HG03066 (cell line): Measurements from ENCODE around the gene RAB6A.
"Not testable (repeated sequence)": the region's sequence is repeated elsewhere in the genome, so short reads cannot be mapped to it uniquely, and the experiment has no call there.

Source experiments
- ATAC-seq: cut with Tn5 transposase; IDR thresholded peaks from one replicate; pipeline ENCODE4 v1.9.1; 2021; ENCODE audit warnings: low read depth; ENCODE audit not compliant: unreplicated experiment

The RAB6A gene

GRCh38 chr11:73760679-73761402, at the start of gene RAB6A:
TSS of gene RAB6A (minus strand) at chr11:73761074. CDS start at chr11:73760635, 439 bp downstream.
- peak; percentile 86 for ATAC-seq

GRCh38 chr11:73810637-73811036, 49.8 kb upstream of the RAB6A start:
- no peak for ATAC-seq

- ATAC-seq = no peak
Observed at GRCh38 chr11:73808052-73808451, 47.2 kb upstream of the RAB6A start.

- no peak for ATAC-seq
Observed at GRCh38 chr11:73804712-73805111, 43.8 kb upstream of the RAB6A start.

GRCh38 chr11:73801136-73801535, 40.3 kb upstream of the RAB6A start:
- ATAC-seq = no peak

DNA sequence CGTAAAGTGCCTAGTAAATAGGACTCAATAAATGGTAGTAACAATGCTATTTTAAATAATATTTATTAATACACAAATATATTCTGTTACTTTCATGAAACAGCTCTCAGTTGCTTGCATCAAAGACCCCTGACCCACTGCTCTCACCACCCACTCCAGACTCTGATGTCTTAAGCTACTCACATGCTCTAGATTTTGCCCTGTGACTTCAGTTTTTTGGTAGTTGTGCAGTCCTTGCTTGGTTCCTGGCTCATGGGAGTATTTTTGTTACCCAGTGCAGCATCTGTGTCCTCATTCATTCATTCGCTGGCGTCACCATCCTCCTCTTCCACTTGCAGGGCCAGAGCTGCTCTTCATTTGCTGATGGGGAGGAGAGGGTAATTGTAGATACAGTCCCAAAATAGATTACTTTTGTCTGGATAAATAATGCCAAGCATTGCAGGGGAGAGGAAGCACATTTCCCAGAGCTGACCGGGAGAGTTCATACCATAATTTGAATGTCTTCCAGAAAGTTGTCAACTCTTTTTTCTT, 39.5 kb upstream of the RAB6A start:
- no peak for ATAC-seq

DNA sequence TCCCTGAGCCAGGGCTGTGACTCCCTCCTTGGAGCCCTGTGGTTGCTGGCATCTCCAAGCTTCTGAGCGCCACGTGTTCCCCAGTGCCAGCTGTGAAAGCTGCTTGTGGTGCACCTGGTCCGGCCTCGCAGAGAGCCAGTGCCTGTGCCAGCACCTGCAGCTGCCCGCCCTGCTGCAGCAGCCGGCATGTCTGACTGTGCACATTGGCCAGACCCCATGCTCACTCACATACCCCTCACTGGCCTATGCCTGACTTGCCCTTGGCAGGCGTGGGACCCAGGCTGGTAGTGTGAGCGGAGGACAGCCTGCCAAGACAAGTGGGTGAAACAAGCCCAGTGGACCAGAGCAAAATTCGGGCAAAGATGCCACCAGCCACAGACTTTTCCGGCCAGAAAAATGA, 36.6 kb upstream of the RAB6A start:
- no peak for ATAC-seq

- no peak for ATAC-seq
Observed at GRCh38 chr11:73795925-73796632, 35.2 kb upstream of the RAB6A start.

- ATAC-seq = no peak
Observed at GRCh38 chr11:73792584-73792983, 31.7 kb upstream of the RAB6A start.

DNA sequence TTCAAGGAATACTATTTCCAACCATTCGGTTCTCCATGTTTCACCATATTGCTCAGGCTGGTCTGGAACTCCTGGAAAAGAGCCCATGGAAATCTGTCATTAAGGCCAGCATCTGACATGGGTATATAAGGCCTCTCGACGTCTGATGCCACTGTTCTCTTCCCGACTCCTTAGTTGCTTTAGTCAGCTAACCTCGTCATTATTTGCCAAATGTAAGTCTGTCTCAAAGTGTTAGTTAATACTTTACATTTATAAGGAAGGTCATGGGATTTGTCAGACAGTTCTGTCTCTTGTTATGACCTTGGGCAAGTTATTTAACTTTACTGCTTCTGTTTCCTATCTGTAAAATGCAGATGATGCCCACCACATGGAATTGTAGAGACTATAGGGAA, 28.4 kb upstream of the RAB6A start:
- no peak for ATAC-seq

DNA sequence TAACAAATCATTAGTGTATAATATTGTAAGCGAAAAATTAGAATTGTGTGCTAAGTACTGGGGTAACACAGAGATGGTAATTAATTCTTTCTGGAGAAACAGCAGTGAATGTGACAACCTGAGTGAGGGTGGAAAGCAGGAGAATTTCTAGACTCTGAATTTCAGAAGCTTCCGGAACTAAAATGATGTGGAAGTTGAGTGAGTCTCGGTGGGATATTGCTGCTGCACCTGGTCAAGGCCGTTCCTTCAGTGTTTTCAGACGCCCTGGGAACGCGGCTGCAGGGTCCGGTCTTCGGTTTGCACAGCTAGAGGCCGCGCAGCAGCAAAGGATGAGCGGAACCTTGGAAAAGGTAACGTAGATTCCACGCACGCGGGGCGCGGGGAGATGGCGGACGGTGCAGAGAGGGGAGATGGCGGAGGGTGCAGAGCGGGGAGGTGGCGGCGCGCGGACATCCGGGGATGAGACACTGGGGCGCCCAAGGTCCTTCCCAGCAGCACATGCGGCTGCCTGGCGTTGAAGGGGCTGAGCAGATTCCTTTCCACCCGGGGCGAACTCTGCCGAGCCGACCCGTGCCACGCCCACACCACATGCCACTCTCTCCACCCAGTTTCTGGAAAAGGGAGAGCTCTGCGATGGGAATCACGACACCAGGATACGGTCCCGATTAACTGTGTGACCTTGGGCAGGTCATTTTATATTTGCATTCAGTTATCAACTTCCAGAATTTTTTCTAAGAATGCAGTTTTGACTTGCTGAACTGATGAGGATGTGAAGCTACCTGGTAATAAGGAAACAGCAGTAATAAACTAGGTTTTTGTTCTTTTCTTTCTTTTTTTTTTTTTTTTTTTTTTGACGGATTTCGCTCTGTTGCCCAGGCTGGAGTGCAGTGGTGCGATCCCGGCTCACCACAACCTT, 27.0 kb upstream of the RAB6A start, which contains the start of gene MRPL48:
Gene MRPL48, plus strand, starts transcription at position 232 of the 916 bp plus-strand sequence. Its CDS starts 98 bp downstream, at position 330.
- peak; percentile 92 for ATAC-seq

GRCh38 chr11:73787051-73787642, 26.3 kb upstream of the RAB6A start:
- ATAC-seq = no peak

- ATAC-seq = not testable (repeated sequence)
Observed at GRCh38 chr11:73785467-73785866, 24.6 kb upstream of the RAB6A start.

DNA sequence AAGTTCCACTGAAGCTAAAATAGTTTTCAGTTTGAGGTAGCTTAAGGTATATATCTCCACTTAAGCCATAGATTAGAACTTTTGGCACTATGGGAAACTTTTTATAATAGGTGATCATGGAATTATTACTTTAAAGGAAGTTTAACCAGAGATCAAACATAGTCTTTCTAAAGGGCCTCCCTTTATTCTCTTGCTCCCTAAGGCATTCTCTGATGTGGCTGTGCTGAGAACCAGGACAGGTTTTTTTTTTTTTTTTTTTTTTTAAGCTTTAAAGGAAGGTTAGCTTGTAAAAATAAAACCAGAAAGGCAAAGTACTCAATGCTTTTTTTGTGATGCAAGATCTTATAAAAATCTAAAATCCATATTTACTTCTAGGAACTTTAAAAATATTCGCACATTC, 23.9 kb upstream of the RAB6A start:
- no peak for ATAC-seq

GRCh38 chr11:73784080-73784634, 23.3 kb upstream of the RAB6A start:
- ATAC-seq = no peak

DNA sequence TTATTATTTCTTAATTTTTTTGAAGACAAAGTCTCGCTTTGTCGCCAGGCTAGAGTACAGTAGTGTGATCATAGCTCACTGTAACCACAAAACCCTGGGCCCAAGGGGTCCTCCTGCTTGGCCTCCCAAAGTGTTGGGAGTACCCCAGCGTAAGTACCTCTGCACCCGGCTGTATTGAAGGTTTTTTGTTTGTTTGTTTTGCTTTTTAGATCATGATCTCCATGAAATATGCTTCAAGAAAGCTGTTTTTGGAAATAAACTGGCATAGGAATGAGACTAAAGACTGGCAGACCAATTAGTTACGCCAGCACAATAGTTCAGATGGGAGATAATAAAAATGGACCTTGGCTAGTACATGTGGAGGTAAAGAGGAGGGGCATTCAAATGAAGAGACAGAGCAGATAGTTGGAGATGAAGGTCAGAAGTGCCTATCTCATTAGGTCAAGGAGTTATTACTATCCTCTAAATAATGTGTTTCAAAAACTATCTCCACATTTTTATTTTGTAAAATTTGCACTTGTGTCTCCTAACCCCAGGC, 22.7 kb upstream of the RAB6A start:
- ATAC-seq = no peak

DNA sequence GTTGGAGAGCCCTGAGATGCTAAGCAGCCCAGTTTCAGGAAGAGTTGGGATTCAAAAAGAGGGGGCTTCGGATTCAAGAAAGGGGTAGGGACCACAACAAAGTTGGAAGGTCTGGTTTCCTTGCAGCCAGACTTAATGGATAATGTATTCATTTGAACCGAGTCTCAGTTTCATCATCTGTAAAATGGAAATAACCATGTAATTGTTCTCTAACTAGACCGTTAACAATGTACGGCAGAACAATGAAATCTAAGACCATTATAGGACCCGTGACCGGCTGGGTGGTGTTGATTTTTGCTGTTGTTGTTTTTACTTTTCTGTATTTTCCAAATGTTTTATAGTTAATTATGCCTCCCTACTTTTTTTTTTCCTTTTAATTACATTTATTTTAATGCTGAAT, 20.4 kb upstream of the RAB6A start:
- ATAC-seq = no peak

DNA sequence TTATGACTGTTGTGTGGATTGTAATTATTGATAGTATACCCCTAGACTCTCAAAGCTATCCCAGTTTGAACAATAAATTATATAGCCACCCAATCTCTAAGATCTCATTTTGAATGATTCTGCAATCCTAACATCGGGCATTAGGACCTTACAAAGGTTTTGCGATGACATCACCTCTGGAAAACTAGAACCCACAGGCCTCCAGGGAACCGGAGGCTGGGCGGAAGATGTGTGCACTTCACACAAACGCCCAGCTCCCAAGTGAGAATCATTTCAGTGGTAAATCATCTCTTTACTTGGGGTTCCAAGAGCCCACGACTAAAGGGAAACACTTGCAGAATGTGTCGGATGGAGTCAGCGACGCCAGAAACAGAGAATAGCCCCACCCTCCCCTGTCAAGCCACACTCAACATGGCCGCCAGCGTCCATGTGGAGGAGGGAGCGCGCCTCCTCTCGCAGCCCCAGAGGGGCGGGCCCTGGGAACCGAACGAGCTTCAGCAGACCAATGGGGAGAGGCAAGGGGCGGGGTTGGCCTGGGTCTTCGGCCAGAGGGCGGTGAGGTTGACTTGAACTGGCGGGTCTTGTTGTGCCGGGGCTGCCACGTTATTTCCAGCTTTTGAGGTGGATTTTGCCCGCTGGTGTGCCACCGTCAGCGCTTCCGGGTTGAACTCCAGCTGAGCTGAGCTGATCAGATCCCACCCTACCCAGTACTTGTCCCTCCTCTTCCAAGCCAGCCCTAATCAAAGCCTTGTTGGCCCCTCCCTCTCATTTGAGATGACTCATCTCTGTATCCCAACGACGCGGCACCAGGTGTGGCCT, 18.4 kb upstream of the RAB6A start:
- peak; percentile 99 for ATAC-seq

DNA sequence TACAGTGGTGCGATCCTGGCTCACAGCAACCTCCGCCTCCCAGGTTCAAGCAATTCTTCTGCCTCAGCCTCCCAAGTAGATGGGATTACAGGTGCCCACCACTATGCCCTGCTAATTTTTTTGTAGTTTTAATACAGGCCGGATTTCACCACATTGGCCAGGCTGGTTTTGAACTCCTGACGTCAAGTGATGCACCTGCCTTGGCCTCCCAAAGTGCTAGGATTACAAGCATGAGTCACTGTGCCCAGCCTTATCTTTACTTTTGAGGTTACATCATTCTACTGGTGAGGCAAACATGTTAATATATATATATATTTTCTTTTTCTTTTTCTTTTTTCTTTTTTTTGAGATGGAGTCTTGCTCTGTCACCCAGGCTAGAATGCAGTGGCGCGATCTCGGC, 9.9 kb upstream of the RAB6A start:
- ATAC-seq = not testable (repeated sequence)
